Measurements from ENCODE around the gene MAEA. TPM values are rescaled to one million over a fixed set of nuclear protein-coding genes. Genes with fewer than 3 reads are reported as not detected.

The MAEA gene
- total and polyA plus RNA-seq, 4 donors: 20.9 to 33.9 (median 29.8) TPM

DNA sequence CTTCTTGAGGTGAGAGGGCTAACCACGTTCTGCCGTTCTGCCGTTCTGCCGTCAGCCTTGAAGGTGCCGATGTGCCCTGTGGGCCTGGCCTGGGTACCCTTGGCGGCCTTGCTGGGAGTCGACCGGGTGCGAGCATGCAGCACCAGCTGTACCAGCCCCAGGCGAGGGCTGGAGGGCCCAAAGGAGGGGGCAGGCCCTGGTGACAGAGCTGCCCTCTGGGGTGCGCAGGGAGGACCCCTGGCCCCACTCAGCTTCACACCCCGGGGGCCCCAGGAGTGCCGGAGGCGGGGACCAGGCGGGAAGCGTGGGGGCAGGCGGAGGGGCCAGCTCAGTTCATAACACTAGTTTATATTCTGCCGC, 79.4 kb downstream of the MAEA start:
- TF ChIP-seq RXRA (IDR thresholded peaks at IDR 0.05): no peak
- TF ChIP-seq NR2F2 (IDR thresholded peaks at IDR 0.05): no peak
- TF ChIP-seq, protein P1, sequence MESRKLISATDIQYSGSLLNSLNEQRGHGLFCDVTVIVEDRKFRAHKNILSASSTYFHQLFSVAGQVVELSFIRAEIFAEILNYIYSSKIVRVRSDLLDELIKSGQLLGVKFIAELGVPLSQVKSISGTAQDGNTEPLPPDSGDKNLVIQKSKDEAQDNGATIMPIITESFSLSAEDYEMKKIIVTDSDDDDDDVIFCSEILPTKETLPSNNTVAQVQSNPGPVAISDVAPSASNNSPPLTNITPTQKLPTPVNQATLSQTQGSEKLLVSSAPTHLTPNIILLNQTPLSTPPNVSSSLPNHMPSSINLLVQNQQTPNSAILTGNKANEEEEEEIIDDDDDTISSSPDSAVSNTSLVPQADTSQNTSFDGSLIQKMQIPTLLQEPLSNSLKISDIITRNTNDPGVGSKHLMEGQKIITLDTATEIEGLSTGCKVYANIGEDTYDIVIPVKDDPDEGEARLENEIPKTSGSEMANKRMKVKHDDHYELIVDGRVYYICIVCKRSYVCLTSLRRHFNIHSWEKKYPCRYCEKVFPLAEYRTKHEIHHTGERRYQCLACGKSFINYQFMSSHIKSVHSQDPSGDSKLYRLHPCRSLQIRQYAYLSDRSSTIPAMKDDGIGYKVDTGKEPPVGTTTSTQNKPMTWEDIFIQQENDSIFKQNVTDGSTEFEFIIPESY (IDR thresholded peaks at IDR 0.05): no peak
- TF ChIP-seq, protein P2, sequence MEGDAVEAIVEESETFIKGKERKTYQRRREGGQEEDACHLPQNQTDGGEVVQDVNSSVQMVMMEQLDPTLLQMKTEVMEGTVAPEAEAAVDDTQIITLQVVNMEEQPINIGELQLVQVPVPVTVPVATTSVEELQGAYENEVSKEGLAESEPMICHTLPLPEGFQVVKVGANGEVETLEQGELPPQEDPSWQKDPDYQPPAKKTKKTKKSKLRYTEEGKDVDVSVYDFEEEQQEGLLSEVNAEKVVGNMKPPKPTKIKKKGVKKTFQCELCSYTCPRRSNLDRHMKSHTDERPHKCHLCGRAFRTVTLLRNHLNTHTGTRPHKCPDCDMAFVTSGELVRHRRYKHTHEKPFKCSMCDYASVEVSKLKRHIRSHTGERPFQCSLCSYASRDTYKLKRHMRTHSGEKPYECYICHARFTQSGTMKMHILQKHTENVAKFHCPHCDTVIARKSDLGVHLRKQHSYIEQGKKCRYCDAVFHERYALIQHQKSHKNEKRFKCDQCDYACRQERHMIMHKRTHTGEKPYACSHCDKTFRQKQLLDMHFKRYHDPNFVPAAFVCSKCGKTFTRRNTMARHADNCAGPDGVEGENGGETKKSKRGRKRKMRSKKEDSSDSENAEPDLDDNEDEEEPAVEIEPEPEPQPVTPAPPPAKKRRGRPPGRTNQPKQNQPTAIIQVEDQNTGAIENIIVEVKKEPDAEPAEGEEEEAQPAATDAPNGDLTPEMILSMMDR (IDR thresholded peaks at IDR 0.05; ENCODE audit: low read depth, low read length, missing input control): no peak
- no peak for TF ChIP-seq FOXA1 (IDR thresholded peaks at IDR 0.05)
- no peak for TF ChIP-seq RAD21 (IDR thresholded peaks at IDR 0.05)
- TF ChIP-seq HNF4A (conservative IDR thresholded peaks at IDR 0.05): no peak
- TF ChIP-seq HNF4G (IDR thresholded peaks at IDR 0.05): no peak
- TF ChIP-seq SP1 (IDR thresholded peaks at IDR 0.05): no peak
- TF ChIP-seq, protein P3, sequence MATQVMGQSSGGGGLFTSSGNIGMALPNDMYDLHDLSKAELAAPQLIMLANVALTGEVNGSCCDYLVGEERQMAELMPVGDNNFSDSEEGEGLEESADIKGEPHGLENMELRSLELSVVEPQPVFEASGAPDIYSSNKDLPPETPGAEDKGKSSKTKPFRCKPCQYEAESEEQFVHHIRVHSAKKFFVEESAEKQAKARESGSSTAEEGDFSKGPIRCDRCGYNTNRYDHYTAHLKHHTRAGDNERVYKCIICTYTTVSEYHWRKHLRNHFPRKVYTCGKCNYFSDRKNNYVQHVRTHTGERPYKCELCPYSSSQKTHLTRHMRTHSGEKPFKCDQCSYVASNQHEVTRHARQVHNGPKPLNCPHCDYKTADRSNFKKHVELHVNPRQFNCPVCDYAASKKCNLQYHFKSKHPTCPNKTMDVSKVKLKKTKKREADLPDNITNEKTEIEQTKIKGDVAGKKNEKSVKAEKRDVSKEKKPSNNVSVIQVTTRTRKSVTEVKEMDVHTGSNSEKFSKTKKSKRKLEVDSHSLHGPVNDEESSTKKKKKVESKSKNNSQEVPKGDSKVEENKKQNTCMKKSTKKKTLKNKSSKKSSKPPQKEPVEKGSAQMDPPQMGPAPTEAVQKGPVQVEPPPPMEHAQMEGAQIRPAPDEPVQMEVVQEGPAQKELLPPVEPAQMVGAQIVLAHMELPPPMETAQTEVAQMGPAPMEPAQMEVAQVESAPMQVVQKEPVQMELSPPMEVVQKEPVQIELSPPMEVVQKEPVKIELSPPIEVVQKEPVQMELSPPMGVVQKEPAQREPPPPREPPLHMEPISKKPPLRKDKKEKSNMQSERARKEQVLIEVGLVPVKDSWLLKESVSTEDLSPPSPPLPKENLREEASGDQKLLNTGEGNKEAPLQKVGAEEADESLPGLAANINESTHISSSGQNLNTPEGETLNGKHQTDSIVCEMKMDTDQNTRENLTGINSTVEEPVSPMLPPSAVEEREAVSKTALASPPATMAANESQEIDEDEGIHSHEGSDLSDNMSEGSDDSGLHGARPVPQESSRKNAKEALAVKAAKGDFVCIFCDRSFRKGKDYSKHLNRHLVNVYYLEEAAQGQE (IDR thresholded peaks at IDR 0.05): no peak
- no peak for TF ChIP-seq TAF1 (conservative IDR thresholded peaks at IDR 0.05)
- no peak for TF ChIP-seq FOXA2 (IDR thresholded peaks at IDR 0.05)
- TF ChIP-seq YY1 (IDR thresholded peaks at IDR 0.05): no peak
- TF ChIP-seq, protein P4, sequence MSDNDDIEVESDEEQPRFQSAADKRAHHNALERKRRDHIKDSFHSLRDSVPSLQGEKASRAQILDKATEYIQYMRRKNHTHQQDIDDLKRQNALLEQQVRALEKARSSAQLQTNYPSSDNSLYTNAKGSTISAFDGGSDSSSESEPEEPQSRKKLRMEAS (IDR thresholded peaks at IDR 0.05): no peak
- TF ChIP-seq JUND (IDR thresholded peaks at IDR 0.05): no peak
- TF ChIP-seq, protein P5, sequence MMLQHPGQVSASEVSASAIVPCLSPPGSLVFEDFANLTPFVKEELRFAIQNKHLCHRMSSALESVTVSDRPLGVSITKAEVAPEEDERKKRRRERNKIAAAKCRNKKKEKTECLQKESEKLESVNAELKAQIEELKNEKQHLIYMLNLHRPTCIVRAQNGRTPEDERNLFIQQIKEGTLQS (IDR thresholded peaks at IDR 0.05): no peak
- no peak for TF ChIP-seq GABPA (IDR thresholded peaks at IDR 0.05 in 1 of 2, conservative IDR thresholded peaks at IDR 0.05 in 1 of 2)
- Histone ChIP-seq H3K27me3 (ENCODE audit: control insufficient read depth in 4 of 4, insufficient read depth in 4 of 4, low read length in 3 of 4) (no peaks in the 10 kb centered on the region), H3K9ac (ENCODE audit: low read depth in 1 of 2, low read length in 2 of 2) (no peak overlapping the region), H3K4me3 (ENCODE audit: low read depth in 1 of 3, low read length in 3 of 3) (no peak overlapping the region), H3K9me3 (ENCODE audit: control insufficient read depth in 4 of 4, low read length in 3 of 4) (no peaks in the 10 kb centered on the region), H3K36me3 (ENCODE audit: control insufficient read depth in 4 of 4, insufficient read depth in 3 of 4, low read depth in 1 of 4, low read length in 3 of 4) (peaks cover 0 to 6% (median 3%) of the 10 kb centered on the region in 4 donors), H3K27ac (ENCODE audit: low read depth in 1 of 2, low read length in 2 of 2) (no peak overlapping the region), H3K4me1 (ENCODE audit: control insufficient read depth in 4 of 4, insufficient read depth in 4 of 4, low read length in 3 of 4) (peaks cover 6 to 22% (median 9%) of the 10 kb centered on the region in 4 donors)
- 94% methylated on average over 18 of the region's 18 CpGs for WGBS
- no peak for DNase-seq (ENCODE audit: low spot score)

All from liver (tissue), 9 donors.